Neural progenitor cell (in vitro differentiated cells): ENCODE data around the gene ALKAL2. TPM values are rescaled to one million over a fixed set of nuclear protein-coding genes. Genes with fewer than 3 reads are reported as not detected.

Experiments used
- DNase-seq: peaks from one replicate; pipeline ENCODE4 v3.0.0-alpha.2; 2016; ENCODE audit warnings: low spot score
- H2AFZ ChIP-seq: fragments of 200-600 bp; sonication (generic); replicated peaks from 2 replicates; pipeline ENCODE4 v1.6.1; 2016; ENCODE audit warnings: antibody characterized with exemption
- H3F3A ChIP-seq: fragments of 200-600 bp; sonication (generic); 2 replicates; pipeline ENCODE4 v1.6.1; 2016; ENCODE audit warnings: antibody characterized with exemption, low read depth
- H3K27ac ChIP-seq: fragments of 200-600 bp; sonication (generic); 2 replicates; pipeline ENCODE4 v1.5.1; 2016; ENCODE audit warnings: mild to moderate bottlenecking
- H3K27me3 ChIP-seq: fragments of 200-600 bp; sonication (generic); 2 replicates; pipeline ENCODE4 v1.6.1; 2016; ENCODE audit warnings: mild to moderate bottlenecking, moderate library complexity
- H3K36me3 ChIP-seq: fragments of 200-600 bp; sonication (generic); 2 replicates; pipeline ENCODE4 v1.5.1; 2016
- H3K4me1 ChIP-seq: fragments of 200-600 bp; sonication (generic); 2 replicates; pipeline ENCODE4 v1.6.1; 2016; ENCODE audit warnings: mixed run types
- H3K4me2 ChIP-seq: fragments of 200-600 bp; sonication (generic); 2 replicates; pipeline ENCODE4 v1.6.1; 2016
- H3K4me3 ChIP-seq: fragments of 200-600 bp; sonication (generic); 2 replicates; pipeline ENCODE4 v1.5.1; 2016
- H3K79me2 ChIP-seq: fragments of 200-600 bp; sonication (generic); 2 replicates; pipeline ENCODE4 v1.6.1; 2016; ENCODE audit warnings: low read depth
- H3K9ac ChIP-seq: fragments of 200-600 bp; sonication (generic); 2 replicates; pipeline ENCODE4 v1.6.1; 2016
- H3K9me3 ChIP-seq: fragments of 200-600 bp; sonication (generic); 2 replicates; pipeline ENCODE4 v1.5.1; 2016; ENCODE audit warnings: low read depth
- H4K20me1 ChIP-seq: fragments of 200-600 bp; sonication (generic); 2 replicates; pipeline ENCODE4 v1.6.1; 2016; ENCODE audit warnings: low read depth
- H3K27ac Mint-ChIP-seq: 3 replicates; pipeline ENCODE4 v1.8.0; 2021; ENCODE audit warnings: mixed read lengths
- H3K27me3 Mint-ChIP-seq: 2 replicates; pipeline ENCODE4 v1.8.0; 2022; ENCODE audit warnings: low read depth, mild to moderate bottlenecking, inconsistent platforms, moderate library complexity, mixed read lengths; ENCODE audit not compliant: insufficient read depth
- H3K36me3 Mint-ChIP-seq: 3 replicates; pipeline ENCODE4 v1.8.0; 2021; ENCODE audit warnings: mixed read lengths
- H3K4me1 Mint-ChIP-seq: 3 replicates; pipeline ENCODE4 v1.8.0; 2021; ENCODE audit warnings: mixed read lengths
- H3K4me3 Mint-ChIP-seq: 3 replicates; pipeline ENCODE4 v1.8.0; 2021; ENCODE audit warnings: mild to moderate bottlenecking, moderate library complexity, mixed read lengths
- H3K9me3 Mint-ChIP-seq: 3 replicates; pipeline ENCODE4 v1.8.0; 2020; ENCODE audit warnings: mixed read lengths
- CTCF ChIP-seq: fragments of 200-600 bp; sonication (generic); IDR thresholded peaks from 2 replicates; pipeline ENCODE4 v1.5.1; 2017; ENCODE audit warnings: antibody characterized with exemption, mild to moderate bottlenecking
- EZH2 ChIP-seq: fragments of 200-600 bp; sonication (generic); IDR thresholded peaks from 2 replicates; pipeline ENCODE4 v1.6.1; 2017; ENCODE audit warnings: antibody characterized with exemption, mild to moderate bottlenecking, moderate library complexity
- EZH2phosphoT487 ChIP-seq: fragments of 200-600 bp; sonication (generic); IDR thresholded peaks from 2 replicates; pipeline ENCODE4 v1.6.1; 2017; ENCODE audit warnings: antibody characterized with exemption
- total RNA-seq: library from RNA; depleted of rRNA; stranded (reverse); fragments of >200 nt; gene quantifications from 2 replicates; pipeline ENCODE4 v1.2.3, GENCODE V29; 2015; ENCODE audit warnings: low replicate concordance

Gene ALKAL2
- total RNA-seq, 1 donor from 2014 or later, result not detected

GRCh38 chr2:236993-237539, 50.8 kb downstream of the ALKAL2 start:
- Mint-ChIP-seq H3K4me1 (peaks cover 12% of the 10 kb centered on the region), H3K9me3 (peaks cover 2% of the 10 kb centered on the region), H3K36me3 (peaks cover 21% of the 10 kb centered on the region), H3K27me3 (peaks cover 6% of the 10 kb centered on the region), H3K27ac (no peak overlapping the region), H3K4me3 (no peak overlapping the region)
- Histone ChIP-seq H2AFZ (no peak overlapping the region), H3K36me3 (no peaks in the 10 kb centered on the region), H3K27me3 (no peaks in the 10 kb centered on the region), H4K20me1 (no peaks in the 10 kb centered on the region), H3K9me3 (no peaks in the 10 kb centered on the region), H3K4me1 (peaks cover 5% of the 10 kb centered on the region), H3K9ac (no peak overlapping the region), H3K79me2 (no peaks in the 10 kb centered on the region), H3K27ac (no peak overlapping the region), H3K4me2 (no peak overlapping the region), H3K4me3 (no peak overlapping the region), H3F3A (no peaks in the 10 kb centered on the region)
- no peak for DNase-seq
- no peak for TF ChIP-seq EZH2phosphoT487
- TF ChIP-seq EZH2, result no peak
- TF ChIP-seq CTCF, result no peak

- H3K27me3 Mint-ChIP-seq, result no peaks in the 10 kb centered on the region
These were observed 53.5 kb downstream of the ALKAL2 start for GRCh38 chr2:234421-234820.

GRCh38 chr2:233030-233429, 54.9 kb downstream of the ALKAL2 start:
- H3K4me2 ChIP-seq, result no peak overlapping the region
- no peak overlapping the region for H3K4me3 ChIP-seq
- no peak overlapping the region for H3K27ac ChIP-seq
- peaks cover 11% of the 10 kb centered on the region for H3K36me3 Mint-ChIP-seq
- H3K27me3 ChIP-seq, result no peaks in the 10 kb centered on the region
- H2AFZ ChIP-seq, result no peak overlapping the region
- no peaks in the 10 kb centered on the region for H3K4me1 ChIP-seq
- H3F3A ChIP-seq, result no peaks in the 10 kb centered on the region
- H3K79me2 ChIP-seq, result no peaks in the 10 kb centered on the region
- H3K9ac ChIP-seq, result no peak overlapping the region
- no peak overlapping the region for H3K4me3 Mint-ChIP-seq
- H3K9me3 Mint-ChIP-seq, result no peaks in the 10 kb centered on the region
- peaks cover under 1% of the 10 kb centered on the region for H3K27me3 Mint-ChIP-seq
- H3K9me3 ChIP-seq, result no peaks in the 10 kb centered on the region
- no peaks in the 10 kb centered on the region for H4K20me1 ChIP-seq
- no peak for DNase-seq
- TF ChIP-seq EZH2phosphoT487, result no peak
- no peak for TF ChIP-seq CTCF
- TF ChIP-seq EZH2, result no peak
- H3K4me1 Mint-ChIP-seq, result peaks cover 4% of the 10 kb centered on the region
- no peaks in the 10 kb centered on the region for H3K36me3 ChIP-seq
- no peak overlapping the region for H3K27ac Mint-ChIP-seq

More at GRCh38 chr2:234421-234820, 53.5 kb downstream of the ALKAL2 start:
- H3K4me3 Mint-ChIP-seq, result no peak overlapping the region
- Histone ChIP-seq H3K4me3 (no peak overlapping the region), H3K36me3 (no peaks in the 10 kb centered on the region), H3K79me2 (no peaks in the 10 kb centered on the region), H3K9me3 (no peaks in the 10 kb centered on the region), H4K20me1 (no peaks in the 10 kb centered on the region), H3K4me1 (peaks cover 5% of the 10 kb centered on the region), H3K27me3 (no peaks in the 10 kb centered on the region), H3K4me2 (no peak overlapping the region), H3K27ac (no peak overlapping the region), H3K9ac (no peak overlapping the region), H2AFZ (no peak overlapping the region), H3F3A (no peaks in the 10 kb centered on the region)
- H3K36me3 Mint-ChIP-seq, result peaks cover 11% of the 10 kb centered on the region
- H3K4me1 Mint-ChIP-seq, result peaks cover 12% of the 10 kb centered on the region
- no peak for DNase-seq
- H3K9me3 Mint-ChIP-seq, result no peaks in the 10 kb centered on the region
- H3K27ac Mint-ChIP-seq, result no peak overlapping the region
- TF ChIP-seq EZH2, result no peak
- no peak for TF ChIP-seq CTCF
- TF ChIP-seq EZH2phosphoT487, result no peak
